Measurements from ENCODE around the gene ESRRA. TPM values are rescaled to one million over a fixed set of nuclear protein-coding genes. Genes with fewer than 3 reads are reported as not detected.

Gene ESRRA
- total RNA-seq, 2 donors from 2014 or later = 33.4 to 46.0 TPM

GRCh38 chr11:64291752-64292459 lies 13.4 kb upstream of the ESRRA start:
- Histone ChIP-seq H3K36me3 (no peaks in the 10 kb centered on the region), H3K27me3 (replicated peaks; ENCODE audit: insufficient read depth) (peaks cover 16% of the 10 kb centered on the region), H3K9me3 (no peaks in the 10 kb centered on the region), H3K4me3 (peak overlapping the region; percentile 61), H3K27ac (no peak overlapping the region), H3K4me1 (ENCODE audit: control insufficient read depth in 1 of 2, low read depth in 2 of 2) (peaks cover 15 to 24% of the 10 kb centered on the region in 2 donors)
- DNase-seq (ENCODE audit: low spot score) (no peak), ATAC-seq (ENCODE audit: insufficient number of reproducible peaks, low FRiP score, low read depth) (no peak)
- no peak for TF ChIP-seq CTCF (IDR thresholded peaks at IDR 0.05)

- ATAC-seq (ENCODE audit: insufficient number of reproducible peaks, low FRiP score, low read depth) (no peak), DNase-seq (ENCODE audit: low spot score) (no peak)
- H3K27ac ChIP-seq = no peak overlapping the region
- no peak for TF ChIP-seq CTCF (IDR thresholded peaks at IDR 0.05)
- no peaks in the 10 kb centered on the region for H3K9me3 ChIP-seq
- H3K36me3 ChIP-seq = no peaks in the 10 kb centered on the region
- H3K4me1 ChIP-seq (ENCODE audit: control insufficient read depth in 1 of 2, low read depth in 2 of 2) = peaks cover 15 to 19% of the 10 kb centered on the region in 2 donors
- peaks cover 21% of the 10 kb centered on the region for H3K27me3 ChIP-seq (replicated peaks; ENCODE audit: insufficient read depth)
- H3K4me3 ChIP-seq = peak overlapping the region; percentile 61
Measured at GRCh38 chr11:64292460-64293254, 12.7 kb upstream of the ESRRA start.

GRCh38 chr11:64294774-64295173 lies 10.6 kb upstream of the ESRRA start:
- Histone ChIP-seq H3K27me3 (replicated peaks; ENCODE audit: insufficient read depth) (peaks cover 30% of the 10 kb centered on the region), H3K4me1 (ENCODE audit: control insufficient read depth in 1 of 2, low read depth in 2 of 2) (peaks cover 19 to 28% of the 10 kb centered on the region in 2 donors), H3K36me3 (no peaks in the 10 kb centered on the region), H3K4me3 (no peak overlapping the region), H3K27ac (no peak overlapping the region), H3K9me3 (no peaks in the 10 kb centered on the region)
- no peak for ATAC-seq (ENCODE audit: insufficient number of reproducible peaks, low FRiP score, low read depth)
- no peak for DNase-seq (ENCODE audit: low spot score)
- no peak for TF ChIP-seq CTCF (IDR thresholded peaks at IDR 0.05)

- Histone ChIP-seq H3K27me3 (replicated peaks; ENCODE audit: insufficient read depth) (peaks cover 30% of the 10 kb centered on the region), H3K36me3 (no peaks in the 10 kb centered on the region), H3K4me1 (ENCODE audit: control insufficient read depth in 1 of 2, low read depth in 2 of 2) (peaks cover 26 to 38% of the 10 kb centered on the region in 2 donors), H3K27ac (no peak overlapping the region), H3K9me3 (no peaks in the 10 kb centered on the region), H3K4me3 (no peak overlapping the region)
- DNase-seq (ENCODE audit: low spot score) (no peak), ATAC-seq (ENCODE audit: insufficient number of reproducible peaks, low FRiP score, low read depth) (no peak)
- no peak for TF ChIP-seq CTCF (IDR thresholded peaks at IDR 0.05)
Measured at GRCh38 chr11:64295760-64296159, 9.6 kb upstream of the ESRRA start.

- H3K4me1 ChIP-seq (ENCODE audit: control insufficient read depth in 1 of 2, low read depth in 2 of 2) = peaks cover 27 to 41% of the 10 kb centered on the region in 2 donors
- no peaks in the 10 kb centered on the region for H3K9me3 ChIP-seq
- ATAC-seq (ENCODE audit: insufficient number of reproducible peaks, low FRiP score, low read depth) (no peak), DNase-seq (ENCODE audit: low spot score) (no peak)
- H3K36me3 ChIP-seq = no peaks in the 10 kb centered on the region
- no peak overlapping the region for H3K27ac ChIP-seq
- TF ChIP-seq CTCF (IDR thresholded peaks at IDR 0.05) = no peak
- H3K27me3 ChIP-seq (replicated peaks; ENCODE audit: insufficient read depth) = peaks cover 30% of the 10 kb centered on the region
- no peak overlapping the region for H3K4me3 ChIP-seq
Measured at GRCh38 chr11:64296236-64296635, 9.1 kb upstream of the ESRRA start.

Measured in thoracic aorta (tissue), 2 donors.